GM12873 (cell line): ENCODE data around the gene CHD5.

Experiments used
- TF ChIP-seq, protein P1 (sequence below): IDR thresholded peaks from 2 replicates; pipeline ENCODE4 v1.5.1; 2012; ENCODE audit warnings: low read depth, mild to moderate bottlenecking, moderate library complexity, low read length, control low read depth; ENCODE audit not compliant: insufficient read depth; ENCODE audit errors: missing control alignments

CHD5 gene

DNA sequence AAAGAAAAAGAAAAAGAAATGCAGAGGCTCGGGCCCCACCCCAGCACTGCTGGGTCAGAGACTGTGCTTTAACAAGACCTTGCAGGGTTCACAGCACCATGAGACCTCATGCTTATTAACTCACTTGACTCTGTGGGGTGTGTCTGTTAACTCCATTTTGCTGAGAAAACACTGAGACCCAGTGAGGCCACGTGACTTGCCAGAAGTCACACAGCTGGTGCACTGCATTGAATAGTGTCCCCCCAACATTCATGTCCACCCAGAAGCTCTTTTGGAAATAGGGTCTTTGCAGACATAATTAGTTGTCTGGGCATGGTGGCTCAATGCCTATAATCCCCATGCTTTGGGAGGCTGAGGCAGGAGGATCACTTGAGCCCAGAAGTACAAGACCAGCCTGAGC lies 39.7 kb downstream of the CHD5 start:
- TF ChIP-seq, protein P1, sequence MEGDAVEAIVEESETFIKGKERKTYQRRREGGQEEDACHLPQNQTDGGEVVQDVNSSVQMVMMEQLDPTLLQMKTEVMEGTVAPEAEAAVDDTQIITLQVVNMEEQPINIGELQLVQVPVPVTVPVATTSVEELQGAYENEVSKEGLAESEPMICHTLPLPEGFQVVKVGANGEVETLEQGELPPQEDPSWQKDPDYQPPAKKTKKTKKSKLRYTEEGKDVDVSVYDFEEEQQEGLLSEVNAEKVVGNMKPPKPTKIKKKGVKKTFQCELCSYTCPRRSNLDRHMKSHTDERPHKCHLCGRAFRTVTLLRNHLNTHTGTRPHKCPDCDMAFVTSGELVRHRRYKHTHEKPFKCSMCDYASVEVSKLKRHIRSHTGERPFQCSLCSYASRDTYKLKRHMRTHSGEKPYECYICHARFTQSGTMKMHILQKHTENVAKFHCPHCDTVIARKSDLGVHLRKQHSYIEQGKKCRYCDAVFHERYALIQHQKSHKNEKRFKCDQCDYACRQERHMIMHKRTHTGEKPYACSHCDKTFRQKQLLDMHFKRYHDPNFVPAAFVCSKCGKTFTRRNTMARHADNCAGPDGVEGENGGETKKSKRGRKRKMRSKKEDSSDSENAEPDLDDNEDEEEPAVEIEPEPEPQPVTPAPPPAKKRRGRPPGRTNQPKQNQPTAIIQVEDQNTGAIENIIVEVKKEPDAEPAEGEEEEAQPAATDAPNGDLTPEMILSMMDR = no peak

DNA sequence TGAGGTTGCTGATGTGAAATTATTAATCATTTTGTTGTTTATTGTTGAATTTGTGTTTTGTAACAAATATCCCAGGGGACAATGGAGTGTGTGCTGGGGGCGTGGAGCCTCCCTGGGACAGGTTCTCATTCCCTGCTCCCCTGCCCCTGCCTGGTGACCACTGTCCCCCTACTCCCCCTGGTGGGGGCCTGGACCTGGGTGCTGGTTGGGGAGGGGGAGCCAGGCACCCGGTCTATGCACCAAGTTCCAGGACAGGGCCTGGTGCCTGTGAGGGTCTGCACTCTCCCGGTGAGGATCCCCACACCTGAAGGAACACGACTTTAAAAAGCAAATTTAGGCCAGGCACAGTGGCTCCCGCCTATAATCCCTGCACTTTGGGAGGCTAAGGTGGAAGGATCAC lies 42.4 kb downstream of the CHD5 start:
- TF ChIP-seq, protein P1 = no peak

DNA sequence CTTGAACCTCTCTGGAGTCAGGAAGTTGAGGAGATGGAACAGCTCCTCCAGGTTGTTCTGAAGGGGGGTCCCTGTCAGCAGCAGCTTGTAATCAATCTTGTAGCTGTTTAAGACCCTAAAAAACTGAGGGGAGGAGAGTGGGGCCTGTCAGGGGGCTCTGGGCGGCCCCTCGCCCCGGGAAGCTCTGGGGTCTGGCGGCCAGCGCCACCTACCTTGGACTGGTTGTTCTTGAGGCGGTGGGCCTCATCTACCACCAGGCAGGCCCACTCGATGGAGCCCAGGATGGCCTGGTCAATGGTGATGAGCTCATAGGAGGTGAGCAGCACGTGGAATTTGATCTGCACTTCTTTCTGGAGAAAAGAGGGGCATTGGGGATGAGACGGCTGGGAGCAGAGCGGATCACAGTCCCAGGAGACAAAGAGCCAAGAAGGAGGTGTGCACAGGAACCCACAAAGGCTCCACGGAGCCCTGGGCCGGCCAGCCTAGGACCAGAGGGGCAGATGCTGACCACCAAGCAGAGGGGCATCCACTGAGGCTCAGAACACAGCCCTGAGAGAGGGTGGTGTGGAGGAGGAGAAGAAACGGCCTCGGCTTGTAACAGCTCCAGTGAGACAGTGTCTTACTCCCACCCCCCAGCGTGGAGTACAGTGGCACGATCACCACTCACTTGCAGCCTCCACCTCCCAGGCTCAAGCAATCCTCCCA lies 43.5 kb downstream of the CHD5 start:
- TF ChIP-seq, protein P1 = no peak

DNA sequence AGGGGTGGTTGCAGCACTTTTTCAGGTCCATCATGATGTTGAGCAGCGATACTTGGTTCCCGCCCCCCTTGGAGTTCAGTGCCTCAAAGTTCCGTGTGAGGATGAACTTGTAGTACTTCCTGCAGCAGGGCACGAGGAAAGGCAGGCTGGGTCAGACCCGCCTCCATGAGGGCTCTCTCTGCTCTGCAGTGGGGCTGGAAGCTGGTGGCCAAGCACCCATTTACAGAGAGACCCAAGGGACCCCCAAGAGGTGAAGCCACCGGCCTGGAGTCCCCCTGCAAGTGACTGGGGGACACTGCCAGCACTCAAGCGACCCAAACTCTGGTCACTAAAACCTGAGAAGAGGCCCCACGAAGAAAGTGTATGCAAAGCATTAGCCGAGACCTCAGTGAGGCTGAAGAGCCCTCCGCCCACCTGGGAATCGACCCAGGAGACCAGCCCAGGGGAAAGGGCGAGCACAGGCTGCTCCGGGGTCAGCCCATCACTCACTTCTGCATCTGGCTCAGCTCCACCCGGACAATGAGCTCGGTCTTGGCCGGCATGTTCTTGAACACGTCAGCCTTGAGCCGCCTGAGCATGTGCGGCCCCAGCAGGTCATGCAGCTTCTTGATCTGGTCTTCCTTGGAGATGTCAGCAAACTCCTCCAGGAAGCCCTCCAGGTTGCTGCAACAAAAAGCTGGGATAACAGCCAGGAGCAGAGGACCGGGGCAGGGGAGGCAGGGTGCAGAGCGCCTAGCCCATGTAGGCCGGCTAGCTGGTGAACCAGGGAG lies 45.2 kb downstream of the CHD5 start:
- TF ChIP-seq, protein P1 = no peak

DNA sequence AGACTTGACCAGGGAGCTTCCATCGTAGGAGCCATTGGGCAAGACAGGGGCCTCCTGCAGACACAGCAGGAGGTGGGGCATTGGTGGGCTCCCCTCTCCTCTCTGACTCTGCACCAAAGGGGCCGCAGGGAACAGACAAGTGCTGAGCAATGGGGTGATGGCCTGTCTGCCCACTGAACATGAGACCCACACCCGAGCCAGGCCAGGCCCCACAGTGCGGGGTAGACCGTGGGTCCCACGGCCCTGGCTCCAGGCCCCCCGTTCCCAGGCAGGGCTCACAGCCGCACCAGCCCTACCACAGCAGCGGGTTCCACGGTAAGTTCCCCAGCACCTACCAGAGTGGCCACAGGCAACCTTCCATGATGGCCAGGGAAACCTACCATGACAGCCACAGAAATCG lies 45.9 kb downstream of the CHD5 start:
- TF ChIP-seq, protein P1 = no peak

DNA sequence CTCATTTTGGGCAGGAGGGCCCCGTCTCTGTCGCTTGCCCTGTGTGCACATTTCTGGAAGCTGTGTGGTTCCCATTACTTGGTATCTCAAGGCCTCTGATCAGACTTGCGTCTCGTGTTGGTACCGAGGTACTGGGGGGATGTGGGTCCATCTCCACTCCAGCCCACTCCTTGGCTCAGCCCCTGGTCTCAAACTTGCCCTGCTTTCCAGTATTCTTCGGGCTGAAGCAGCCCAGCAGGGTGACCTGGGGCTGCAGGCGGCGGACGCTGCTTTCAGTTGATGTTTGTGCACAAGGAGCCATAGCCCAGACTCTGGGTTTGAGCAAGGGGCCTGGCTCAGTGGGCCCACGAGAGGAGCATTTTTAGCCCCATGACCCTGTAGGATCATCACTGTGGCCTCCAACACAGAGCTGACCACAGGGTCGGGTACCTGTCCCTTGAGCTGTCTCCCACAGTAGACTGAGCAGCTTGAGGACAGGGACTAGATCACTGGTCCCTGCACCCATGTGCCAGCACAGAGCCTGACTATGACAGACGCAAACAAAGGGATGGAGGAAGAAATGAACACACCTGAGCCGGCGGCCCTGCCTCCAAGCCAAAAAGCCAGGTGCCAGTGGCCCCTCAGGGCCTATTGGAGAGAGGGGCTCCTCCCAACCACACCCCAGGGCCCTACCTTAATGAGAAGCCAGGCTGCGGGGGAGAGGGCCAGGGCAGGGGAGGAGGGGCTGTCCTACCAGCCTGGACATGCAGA lies 46.8 kb downstream of the CHD5 start:
- TF ChIP-seq, protein P1 = no peak

DNA sequence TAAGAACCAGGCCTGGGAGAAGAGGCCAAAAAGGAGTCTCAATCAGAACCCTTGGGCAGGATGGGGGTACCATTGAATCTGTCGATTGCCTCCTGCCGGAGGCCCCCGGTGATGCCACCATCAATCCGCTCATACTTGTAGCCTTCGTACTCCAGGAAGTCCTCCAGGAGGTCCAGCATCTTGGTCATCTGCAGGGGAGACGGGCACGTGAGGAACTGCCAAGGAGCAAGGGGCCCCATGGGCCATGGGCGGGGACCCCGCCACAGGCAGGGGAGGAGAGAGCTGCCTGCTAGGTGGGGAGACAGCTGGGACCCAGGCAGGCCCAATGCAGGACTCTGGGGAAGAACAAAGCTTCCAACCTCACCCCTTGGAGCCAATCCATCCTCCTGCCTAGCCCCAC lies 48.6 kb downstream of the CHD5 start:
- TF ChIP-seq, protein P1 = no peak
